Endothelial cell of umbilical vein (primary cell): ENCODE measurements around the gene TXNRD1. TPM values are rescaled to one million over a fixed set of nuclear protein-coding genes. Genes with fewer than 3 reads are reported as not detected.

Source experiments
- BruUV-seq: library from RNA; stranded (reverse); fragments of 400-500 nt; replicated peaks from 2 replicates; lab custom pipeline; 2021; lab: Mats Ljungman, UMichigan
- CTCF ChIA-PET: fragments of 300-600, 350-600 bp; sonication (Branson Sonifier 250); formaldehyde crosslinking; loops from one replicate; lab custom pipeline; 2021; ENCODE audit warnings: antibody characterized with exemption, inconsistent platforms; lab: Charles Lee
- POLR2A ChIA-PET: fragments of 300-600, 350-600 bp; sonication (Branson Sonifier 250); formaldehyde crosslinking; loops from one replicate; lab custom pipeline; 2021; ENCODE audit warnings: antibody characterized with exemption, inconsistent platforms; lab: Charles Lee
- DNase-seq: peaks from one replicate; pipeline ENCODE4 v3.0.0-alpha.2; 2011; ENCODE audit warnings: low read depth, low spot score
- FAIRE-seq: peaks from 2 replicates; lab custom pipeline; 2011; peaks lifted over from hg19 to GRCh38; lab: Jason Lieb, UNC
- H2AFZ ChIP-seq: 2 replicates; pipeline ENCODE4 v1.6.0; 2012; ENCODE audit warnings: low read depth, low read length, control low read depth, inconsistent platforms
- H3K27ac ChIP-seq: 2 replicates; pipeline ENCODE4 v1.5.1; 2011; ENCODE audit warnings: low read depth, mild to moderate bottlenecking, control low read depth, low read length, moderate library complexity; ENCODE audit not compliant: insufficient read depth
- H3K27me3 ChIP-seq, 2 experiments: 2 replicates each; pipeline versions ENCODE4 v1.6.0 to v1.6.1; 2011; ENCODE audit warnings: low read length in 2 of 2, mixed read lengths in 1 of 2; ENCODE audit not compliant: control insufficient read depth in 2 of 2, insufficient read depth in 2 of 2
- H3K36me3 ChIP-seq, 2 experiments: 2 replicates in 1 of 2; 3 replicates in 1 of 2; pipeline ENCODE4 v1.5.1; 2011; ENCODE audit warnings: low read length in 2 of 2, mild to moderate bottlenecking in 1 of 2, moderate library complexity in 1 of 2; ENCODE audit not compliant: control insufficient read depth in 2 of 2, insufficient read depth in 2 of 2; ENCODE audit errors: extremely low read depth in 1 of 2
- H3K4me1 ChIP-seq: 3 replicates; pipeline ENCODE4 v1.5.1; 2011; ENCODE audit warnings: mild to moderate bottlenecking, low read length; ENCODE audit not compliant: control insufficient read depth, insufficient read depth; ENCODE audit errors: extremely low read depth
- H3K4me2 ChIP-seq: 2 replicates; pipeline ENCODE4 v1.6.1; 2011; ENCODE audit warnings: low read length, control low read depth, mixed read lengths; ENCODE audit not compliant: insufficient read depth
- H3K4me3 ChIP-seq, 3 experiments: fragments of 200-600 bp in 1 of 3; sonication (generic), shearing (Covaris generic) in 1 of 3; replicated peaks in 1 of 3; 2 replicates each; pipeline ENCODE4 v1.5.1; 2011 to 2016; ENCODE audit warnings: control low read depth in 3 of 3, low read length in 3 of 3, mild to moderate bottlenecking in 2 of 3, inconsistent platforms in 1 of 3, low read depth in 1 of 3, moderate library complexity in 1 of 3; ENCODE audit not compliant: insufficient read depth in 1 of 3
- H3K79me2 ChIP-seq: 2 replicates; pipeline ENCODE4 v1.6.0; 2012; ENCODE audit warnings: low read length, inconsistent platforms; ENCODE audit not compliant: control insufficient read depth, insufficient read depth
- H3K9ac ChIP-seq: replicated peaks from 2 replicates; pipeline ENCODE3; 2011; ENCODE audit warnings: low read length, control low read depth; ENCODE audit not compliant: insufficient read depth; ENCODE audit errors: extremely low read depth
- H3K9me1 ChIP-seq: replicated peaks from 3 replicates; pipeline ENCODE4 v1.6.0; 2011; ENCODE audit warnings: mild to moderate bottlenecking, low read length; ENCODE audit not compliant: control insufficient read depth, insufficient read depth; ENCODE audit errors: extremely low read depth
- H3K9me3 ChIP-seq: replicated peaks from 2 replicates; pipeline ENCODE4 v1.5.1; 2012; ENCODE audit warnings: low read length, inconsistent platforms; ENCODE audit not compliant: control insufficient read depth, insufficient read depth
- H4K20me1 ChIP-seq: replicated peaks from 2 replicates; pipeline ENCODE3; 2011; ENCODE audit warnings: mild to moderate bottlenecking, low read length; ENCODE audit not compliant: control insufficient read depth, insufficient read depth; ENCODE audit errors: extremely low read depth
- EZH2 ChIP-seq: IDR thresholded peaks from 2 replicates; pipeline ENCODE4 v1.6.1; 2012; ENCODE audit warnings: borderline replicate concordance, low read depth, mild to moderate bottlenecking, moderate library complexity, low read length, inconsistent platforms; ENCODE audit not compliant: severe bottlenecking
- FOS ChIP-seq: IDR thresholded peaks from 2 replicates; pipeline ENCODE4 v1.6.1; 2011; ENCODE audit warnings: mild to moderate bottlenecking, low read length, moderate library complexity, borderline replicate concordance; ENCODE audit not compliant: insufficient read depth
- GATA2 ChIP-seq: IDR thresholded peaks from 2 replicates; pipeline ENCODE4 v1.7.0; 2011; ENCODE audit warnings: low read depth, mild to moderate bottlenecking, moderate library complexity, mixed read lengths, low read length; ENCODE audit not compliant: insufficient read length, insufficient read depth
- JUN ChIP-seq: IDR thresholded peaks from 2 replicates; pipeline ENCODE4 v1.6.1; 2011; ENCODE audit warnings: borderline replicate concordance, low read depth; ENCODE audit not compliant: insufficient read length, insufficient read depth
- MYC ChIP-seq: IDR thresholded peaks from one replicate; pipeline ENCODE4 v1.6.1; 2011; ENCODE audit warnings: mild to moderate bottlenecking, low read depth, low read length
- POLR2A ChIP-seq: IDR thresholded peaks from 2 replicates; pipeline ENCODE4 v1.6.1; 2012; ENCODE audit warnings: low read depth, mild to moderate bottlenecking, control low read depth, low read length
- POLR2AphosphoS5 ChIP-seq: IDR thresholded peaks from 2 replicates; pipeline ENCODE4 v1.6.1; 2012; ENCODE audit warnings: low read depth, mild to moderate bottlenecking, control low read depth, low read length, moderate library complexity; ENCODE audit not compliant: insufficient read depth
- dilution Hi-C: fragments of 300-500 bp; cut with MboI; formaldehyde crosslinking; loops from one replicate; pipeline ENCODE4 v1.15.0; 2019; ENCODE audit warnings: low sequenced_read_pairs; ENCODE audit not compliant: extremely low pct_ligation_motif_present
- intact Hi-C: fragments of 100-400 bp; cut with micrococcal nuclease; formaldehyde crosslinking; loops from one replicate; pipeline ENCODE4 v1.10.0; 2022
- polyA plus RNA-seq, 4 experiments: library from polyadenylated mRNA; depleted of rRNA in 3 of 4; stranded (reverse) in 3 of 4; unstranded in 1 of 4; fragments of >200 nt; gene quantifications; 2 replicates each; pipeline versions ENCODE4 v1.2.1 to v1.2.3, GENCODE V29; 2011 to 2012; ENCODE audit warnings: missing spikeins in 1 of 4
- total RNA-seq: library from RNA; stranded (reverse); gene quantifications from 2 replicates; pipeline ENCODE4 v1.2.3, GENCODE V29; 2021
- TF ChIP-seq, protein P1 (sequence below), 2 donors: IDR thresholded peaks; 1 replicate in 1 of 2; 2 replicates in 1 of 2; pipeline ENCODE4 v1.5.1; 2011; ENCODE audit warnings: low read length in 2 of 2, mild to moderate bottlenecking in 2 of 2, moderate library complexity in 2 of 2, control low read depth in 1 of 2, inconsistent platforms in 1 of 2, low read depth in 1 of 2; ENCODE audit not compliant: insufficient read depth in 1 of 2; ENCODE audit errors: extremely low read depth in 1 of 2
- TF ChIP-seq, protein P2 (sequence below): IDR thresholded peaks from 2 replicates; pipeline ENCODE4 v1.6.1; 2011; ENCODE audit not compliant: insufficient read depth, insufficient read length

TXNRD1 gene
- total and polyA plus RNA-seq, 2 donors (not counting 3 experiments of a cell fraction or from before 2014, with no cell fraction given), result 309 to 566 TPM

DNA sequence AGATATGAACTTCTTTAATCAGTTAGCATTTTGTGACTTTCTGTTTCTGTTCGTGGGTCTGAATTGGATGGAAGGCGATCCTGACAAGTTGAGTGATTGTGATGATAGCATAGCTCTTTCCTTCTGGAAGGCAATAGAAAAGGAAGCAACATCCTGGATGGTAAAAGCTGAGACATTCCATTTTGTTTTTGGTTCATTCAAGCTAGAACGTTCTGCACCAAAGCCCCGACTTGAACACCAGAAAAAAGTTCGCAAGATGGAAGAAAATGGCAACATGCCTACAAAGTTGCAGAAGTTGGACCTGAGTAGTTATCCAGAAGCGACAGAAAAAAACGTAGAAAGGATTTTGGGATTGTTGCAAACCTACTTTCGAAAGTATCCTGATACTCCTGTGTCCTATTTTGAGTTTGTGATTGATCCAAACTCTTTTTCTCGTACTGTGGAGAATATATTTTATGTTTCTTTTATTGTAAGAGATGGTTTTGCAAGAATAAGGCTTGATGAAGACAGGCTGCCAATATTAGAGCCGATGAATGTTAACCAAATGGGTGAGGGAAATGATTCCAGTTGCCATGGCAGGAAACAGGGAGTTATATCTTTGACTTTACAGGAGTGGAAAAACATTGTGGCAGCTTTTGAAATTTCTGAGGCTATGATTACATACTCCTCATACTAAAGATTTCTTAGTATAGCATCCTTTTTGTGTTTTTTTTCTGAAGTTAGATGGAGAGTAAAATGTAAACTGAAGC lies 88.9 kb downstream of the TXNRD1 start:
- peaks cover 44% of the 10 kb centered on the region for H4K20me1 ChIP-seq
- H3K4me3 ChIP-seq, result peak overlapping the region in 2 of 3 experiments; percentile 24 to 37
- no peaks in the 10 kb centered on the region for H3K27me3 ChIP-seq
- DNase-seq (no peak), FAIRE-seq (no peak)
- no TSS peak for BruUV-seq
- H3K9ac ChIP-seq, result peak overlapping the region; percentile 13
- H3K27ac ChIP-seq, result peak overlapping the region; percentile 35
- ChIA-PET POLR2A (interaction anchor here (0.6 to 2.8 kb wide), 5 partner anchors 9 to 85 kb away, joined by 4 to 8 read pairs (median 4); no protein-coding TSS in a partner anchor), CTCF (interaction anchor here (1.0 to 1.5 kb wide), 2 partner anchors 88 to 90 kb away, joined by 3 to 8 read pairs; no protein-coding TSS in a partner anchor)
- no peak for TF ChIP-seq EZH2
- no peak for TF ChIP-seq POLR2AphosphoS5
- TF ChIP-seq FOS, result no peak
- TF ChIP-seq, protein P1, sequence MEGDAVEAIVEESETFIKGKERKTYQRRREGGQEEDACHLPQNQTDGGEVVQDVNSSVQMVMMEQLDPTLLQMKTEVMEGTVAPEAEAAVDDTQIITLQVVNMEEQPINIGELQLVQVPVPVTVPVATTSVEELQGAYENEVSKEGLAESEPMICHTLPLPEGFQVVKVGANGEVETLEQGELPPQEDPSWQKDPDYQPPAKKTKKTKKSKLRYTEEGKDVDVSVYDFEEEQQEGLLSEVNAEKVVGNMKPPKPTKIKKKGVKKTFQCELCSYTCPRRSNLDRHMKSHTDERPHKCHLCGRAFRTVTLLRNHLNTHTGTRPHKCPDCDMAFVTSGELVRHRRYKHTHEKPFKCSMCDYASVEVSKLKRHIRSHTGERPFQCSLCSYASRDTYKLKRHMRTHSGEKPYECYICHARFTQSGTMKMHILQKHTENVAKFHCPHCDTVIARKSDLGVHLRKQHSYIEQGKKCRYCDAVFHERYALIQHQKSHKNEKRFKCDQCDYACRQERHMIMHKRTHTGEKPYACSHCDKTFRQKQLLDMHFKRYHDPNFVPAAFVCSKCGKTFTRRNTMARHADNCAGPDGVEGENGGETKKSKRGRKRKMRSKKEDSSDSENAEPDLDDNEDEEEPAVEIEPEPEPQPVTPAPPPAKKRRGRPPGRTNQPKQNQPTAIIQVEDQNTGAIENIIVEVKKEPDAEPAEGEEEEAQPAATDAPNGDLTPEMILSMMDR (IDR thresholded peaks at IDR 0.05; ENCODE audit: extremely low read depth in 1 of 2, insufficient read depth in 1 of 2, low read depth in 1 of 2, low read length in 2 of 2), result no peak
- no peak for TF ChIP-seq GATA2
- no peak for TF ChIP-seq JUN
- no peak for TF ChIP-seq POLR2A
- no peak for TF ChIP-seq MYC
- TF ChIP-seq, protein P2, sequence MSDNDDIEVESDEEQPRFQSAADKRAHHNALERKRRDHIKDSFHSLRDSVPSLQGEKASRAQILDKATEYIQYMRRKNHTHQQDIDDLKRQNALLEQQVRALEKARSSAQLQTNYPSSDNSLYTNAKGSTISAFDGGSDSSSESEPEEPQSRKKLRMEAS, result no peak
- H3K9me3 ChIP-seq, result no peaks in the 10 kb centered on the region
- dilution Hi-C loops, result no loop called here
- peaks cover 100% of the 10 kb centered on the region for H3K79me2 ChIP-seq
- peaks cover 0 to 50% of the 10 kb centered on the region in 2 experiments for H3K36me3 ChIP-seq
- peaks cover 67% of the 10 kb centered on the region for H3K4me1 ChIP-seq
- intact Hi-C loops, result loop anchor here (5.0 kb wide), 1 partner anchor 803 kb away; the partner anchor contains the start of gene WASHC4
- no peaks in the 10 kb centered on the region for H3K9me1 ChIP-seq
- H2AFZ ChIP-seq, result no peak overlapping the region
- peak overlapping the region; percentile 75 for H3K4me2 ChIP-seq
